Stimulated activated CD4-positive, alpha-beta T cell treated with anti-CD3 and anti-CD28 coated beads, Interleukin-4, amount 100 ng/mL, for 48 hours (primary cell): ENCODE data around the gene YKT6.
"Not testable (repeated sequence)": the region's sequence is repeated elsewhere in the genome, so short reads cannot be mapped to it uniquely, and the experiment has no call there.

Experiments
- DNase-seq, 2 donors: peaks; one replicate each; pipeline ENCODE4 v3.0.0-alpha.2; 2020; ENCODE audit warnings: low read depth in 2 of 2

YKT6 gene

GRCh38 chr7:44172352-44172751 lies 28.4 kb upstream of the YKT6 start:
- DNase-seq = no peak

DNA sequence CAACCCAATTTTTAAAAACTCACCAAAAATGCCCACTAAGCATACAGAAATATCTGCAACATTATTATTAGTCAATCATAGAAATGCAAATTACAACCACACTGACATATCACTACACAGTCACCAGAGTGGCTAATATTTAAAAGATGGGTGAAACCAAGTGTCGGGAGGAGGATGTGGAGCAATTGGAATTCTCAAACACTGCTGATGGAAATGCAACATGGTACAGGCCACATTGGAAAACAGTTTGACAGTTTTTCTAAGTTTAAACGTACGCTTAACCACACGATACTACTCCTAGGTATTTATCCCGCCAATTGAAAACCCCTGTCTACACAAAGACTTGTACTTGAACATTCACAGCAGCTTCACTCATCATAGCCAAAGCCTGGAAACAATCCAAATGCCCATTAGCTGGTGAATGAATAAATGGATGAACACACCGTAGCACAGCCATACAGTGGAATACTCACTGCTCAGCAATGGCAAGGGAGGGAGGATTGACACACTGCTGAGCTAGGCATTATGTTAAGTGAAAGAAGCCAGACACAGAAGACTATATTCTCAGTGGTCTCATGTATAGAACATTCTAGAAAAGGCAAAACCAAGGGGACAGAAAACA lies 27.9 kb upstream of the YKT6 start:
- no peak for DNase-seq

DNA sequence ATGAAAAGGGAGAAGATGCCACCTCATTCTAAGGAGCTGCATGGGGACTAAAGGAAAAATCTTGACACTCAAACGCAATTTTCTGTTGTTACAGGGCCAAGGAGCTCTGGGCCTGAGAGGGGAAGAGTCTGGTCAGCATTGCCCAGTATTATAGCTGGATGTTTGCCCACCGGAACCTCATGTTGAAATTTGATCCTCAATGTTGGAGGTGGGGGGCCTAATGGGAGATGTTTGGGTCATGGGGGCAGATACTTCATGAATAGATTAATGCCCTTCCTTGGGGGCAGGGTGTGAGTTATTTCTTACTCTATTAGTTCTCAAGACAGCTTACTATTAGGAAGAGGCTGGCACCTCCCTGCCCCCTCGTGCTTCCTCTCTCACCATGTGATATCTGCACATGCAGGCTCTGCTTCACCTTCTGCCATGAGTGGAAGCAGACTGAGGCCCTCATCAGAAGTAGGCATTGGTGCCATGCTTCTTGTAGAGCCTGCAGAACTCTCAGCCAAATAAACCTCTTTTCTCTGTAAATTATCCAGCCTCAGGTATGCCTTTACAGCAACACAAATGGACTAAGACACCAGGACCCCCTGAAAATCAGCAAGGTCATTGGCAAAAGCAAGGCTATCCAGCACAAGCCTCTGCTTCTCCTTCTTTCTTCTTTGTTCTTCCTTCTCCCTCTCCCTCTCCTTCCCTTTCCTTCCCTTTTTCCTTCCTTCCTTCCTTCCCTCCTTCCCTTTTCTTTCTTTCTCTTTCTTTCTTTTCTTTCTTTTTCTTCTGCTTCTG lies 26.7 kb upstream of the YKT6 start:
- no peak for DNase-seq

GRCh38 chr7:44174694-44174948 lies 26.2 kb upstream of the YKT6 start:
- DNase-seq = not testable (repeated sequence)

DNA sequence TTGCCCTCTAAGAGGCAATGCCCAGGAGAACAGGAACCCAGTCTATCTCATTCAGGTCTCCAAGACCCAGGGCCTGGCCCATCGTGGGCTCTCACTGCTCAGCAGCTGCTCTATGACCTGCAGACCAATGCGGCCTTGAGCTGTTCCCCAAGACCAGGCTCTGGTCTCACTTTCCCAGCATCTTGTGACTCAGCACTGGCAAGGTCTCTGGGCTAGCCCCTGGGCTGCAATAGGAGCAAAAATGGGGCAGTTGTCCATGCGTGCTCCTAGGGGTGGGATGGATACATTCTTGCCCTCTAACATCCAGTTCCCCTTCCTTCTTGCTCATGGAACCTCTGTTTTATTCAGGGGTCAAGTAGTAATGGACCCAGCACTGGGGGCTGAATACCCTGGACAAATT lies 25.0 kb upstream of the YKT6 start:
- no peak for DNase-seq

GRCh38 chr7:44176486-44176885 lies 24.3 kb upstream of the YKT6 start:
- no peak for DNase-seq

DNA sequence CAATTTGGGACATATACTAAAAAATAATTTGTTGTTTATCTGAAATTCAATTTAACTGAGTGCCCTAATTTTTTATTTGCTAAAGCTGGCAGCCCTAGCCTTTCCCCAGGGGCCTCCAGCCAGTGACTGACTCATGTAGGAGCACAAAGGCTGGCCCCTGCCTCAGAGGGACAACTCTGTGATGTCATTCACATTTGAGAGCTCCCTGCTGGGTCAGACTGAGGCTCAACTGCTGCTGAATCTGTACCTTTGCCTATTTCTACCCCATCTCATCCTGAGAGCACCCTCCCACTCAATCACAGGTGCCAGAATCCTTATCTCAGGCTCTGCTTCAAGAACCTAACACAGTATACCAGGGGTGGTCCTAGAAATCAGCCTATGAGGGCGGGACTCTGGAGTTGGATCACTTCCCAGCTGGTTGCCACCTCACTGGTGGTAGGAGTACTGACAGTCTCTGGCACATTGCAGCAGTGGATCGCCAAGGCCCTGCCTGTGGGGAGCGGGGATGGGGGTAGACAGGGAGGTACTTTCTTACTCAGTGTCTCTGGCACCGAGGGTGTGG lies 23.1 kb upstream of the YKT6 start:
- no peak for DNase-seq

DNA sequence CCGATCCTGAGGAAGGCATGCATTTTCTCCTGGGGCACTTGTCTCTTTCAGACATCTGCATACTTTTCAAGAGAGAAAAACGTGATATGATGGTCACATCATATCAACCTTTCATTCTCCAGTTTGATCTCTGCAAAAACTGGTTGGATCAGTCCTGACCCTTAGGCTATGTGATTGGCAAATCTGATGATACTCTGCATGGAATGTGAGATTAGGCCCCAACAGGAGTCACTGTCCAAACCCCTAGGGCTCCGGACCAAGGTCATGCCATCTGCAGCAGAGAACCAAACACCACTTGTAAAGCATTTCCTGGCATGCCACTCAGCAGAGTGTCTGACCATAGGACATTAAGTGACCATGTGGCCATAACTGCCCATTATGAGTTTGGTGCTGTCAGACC lies 20.1 kb upstream of the YKT6 start:
- no peak for DNase-seq

GRCh38 chr7:44182827-44183226 lies 18.0 kb upstream of the YKT6 start:
- no peak for DNase-seq

DNA sequence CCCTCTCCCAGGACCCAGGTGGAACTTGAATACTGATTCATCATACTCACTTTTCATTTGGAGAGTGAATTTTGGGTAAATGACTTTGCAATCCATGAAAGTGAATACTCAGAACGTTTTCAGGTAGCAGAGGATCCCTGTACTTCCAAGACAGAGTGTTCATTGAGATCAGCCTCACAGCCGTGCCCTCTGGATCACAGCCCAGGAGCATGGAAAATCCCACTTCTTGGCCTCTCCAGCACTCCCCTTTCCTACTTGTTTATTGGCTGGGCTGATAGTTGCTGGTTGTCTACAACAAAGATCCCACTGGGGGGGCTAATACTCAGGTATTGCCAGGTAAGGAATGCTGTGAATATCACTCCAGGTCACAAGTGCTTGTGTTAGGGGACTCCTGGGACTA lies 17.4 kb upstream of the YKT6 start:
- no peak for DNase-seq

DNA sequence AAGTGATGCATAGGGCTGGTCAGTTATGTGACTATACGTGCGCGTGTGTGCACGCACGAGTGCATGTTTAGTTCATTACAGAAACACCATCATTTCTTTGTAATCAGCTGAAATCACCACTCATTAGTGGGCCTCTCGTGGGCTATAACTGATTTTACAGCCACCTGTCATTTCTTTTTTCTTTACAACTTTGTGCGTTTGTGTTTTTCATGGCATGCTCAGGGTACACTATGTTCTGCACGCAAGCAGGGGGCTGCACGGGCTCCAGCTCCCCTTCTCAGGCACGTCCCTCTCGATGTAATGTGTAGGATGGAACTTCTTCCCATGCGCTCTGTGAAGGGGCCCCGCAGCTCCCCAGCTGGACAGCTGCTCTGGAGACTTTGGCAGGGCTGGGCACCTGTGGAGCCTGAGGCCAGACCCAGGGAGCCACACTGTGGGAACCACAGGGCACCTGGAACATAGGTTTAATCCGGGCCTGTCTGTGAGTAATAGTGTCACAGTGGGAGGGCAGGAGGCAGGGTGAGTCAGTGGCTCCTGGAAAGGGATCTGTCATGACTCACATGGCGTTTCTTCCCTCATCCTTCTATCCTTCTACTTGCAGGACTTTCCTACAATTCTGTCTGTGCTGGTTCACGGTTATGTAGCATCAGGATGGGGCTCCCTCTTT lies 16.4 kb upstream of the YKT6 start:
- DNase-seq = no peak

DNA sequence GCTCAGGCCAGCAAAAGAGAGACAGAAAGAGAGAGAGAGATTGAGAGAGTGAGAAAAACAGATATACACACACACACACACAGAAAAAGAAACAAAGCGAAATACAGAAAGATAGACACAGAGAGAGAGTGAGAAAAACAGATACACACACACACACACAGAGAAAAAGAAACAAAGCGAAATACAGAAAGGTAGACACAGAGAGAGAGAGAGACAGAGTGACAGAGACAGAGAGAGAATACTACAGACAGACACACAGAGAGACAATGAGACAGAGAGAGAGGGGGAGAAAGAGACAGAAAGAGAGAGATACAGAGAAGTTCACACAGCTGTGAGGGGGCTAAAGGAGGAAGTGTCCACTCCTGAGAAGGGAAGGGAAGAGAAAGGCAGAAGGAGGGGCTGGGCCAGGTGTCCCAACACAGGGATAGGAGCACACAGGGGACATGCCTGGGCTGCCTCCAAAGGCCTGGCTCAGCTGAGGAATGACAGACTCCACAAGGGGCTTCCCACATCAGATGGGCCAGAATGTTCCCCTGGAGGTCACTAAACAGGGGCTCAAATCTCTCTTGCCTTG lies 15.8 kb upstream of the YKT6 start:
- no peak for DNase-seq

GRCh38 chr7:44185729-44186128 lies 15.0 kb upstream of the YKT6 start:
- no peak for DNase-seq

GRCh38 chr7:44186736-44187135 lies 14.0 kb upstream of the YKT6 start:
- DNase-seq = no peak

GRCh38 chr7:44187636-44188416 lies 13.0 kb upstream of the YKT6 start:
- DNase-seq = no peak

DNA sequence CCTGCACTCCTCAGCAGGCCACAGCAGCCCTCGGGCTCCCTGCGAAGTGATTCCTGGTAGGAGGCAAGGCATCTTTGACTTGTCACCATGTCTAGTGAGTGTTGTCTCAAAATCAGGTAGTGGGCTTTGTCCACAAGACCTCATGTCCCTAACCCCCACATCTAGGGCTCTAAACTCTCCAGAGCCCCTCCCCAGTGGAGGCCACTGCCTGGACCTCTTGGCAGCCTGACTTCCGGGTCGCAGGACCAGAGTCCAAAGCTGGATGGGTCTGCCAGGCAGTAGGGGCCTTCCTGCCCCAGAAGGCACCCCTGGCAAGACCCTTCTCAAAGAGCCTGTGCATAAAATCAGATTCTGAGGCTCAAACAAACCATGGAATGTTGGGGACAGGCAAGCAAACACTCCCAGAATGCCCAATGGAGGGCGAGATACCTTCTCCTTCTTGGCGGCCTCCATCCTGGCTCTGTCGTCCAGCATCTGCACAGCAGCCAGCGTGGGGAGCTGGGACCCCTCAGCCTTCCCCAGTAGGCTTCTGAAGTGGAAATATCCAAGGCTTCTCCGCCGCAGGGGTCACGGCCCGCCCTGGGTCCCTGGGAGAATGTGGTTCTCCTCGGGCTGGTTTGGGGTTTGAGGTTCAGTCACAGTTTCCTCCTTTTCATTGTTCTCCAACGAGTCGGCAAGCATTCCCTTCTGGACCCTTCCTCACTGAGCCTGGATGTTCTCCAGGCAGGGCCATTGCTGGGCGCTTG lies 12.1 kb upstream of the YKT6 start:
- no peak for DNase-seq

DNA sequence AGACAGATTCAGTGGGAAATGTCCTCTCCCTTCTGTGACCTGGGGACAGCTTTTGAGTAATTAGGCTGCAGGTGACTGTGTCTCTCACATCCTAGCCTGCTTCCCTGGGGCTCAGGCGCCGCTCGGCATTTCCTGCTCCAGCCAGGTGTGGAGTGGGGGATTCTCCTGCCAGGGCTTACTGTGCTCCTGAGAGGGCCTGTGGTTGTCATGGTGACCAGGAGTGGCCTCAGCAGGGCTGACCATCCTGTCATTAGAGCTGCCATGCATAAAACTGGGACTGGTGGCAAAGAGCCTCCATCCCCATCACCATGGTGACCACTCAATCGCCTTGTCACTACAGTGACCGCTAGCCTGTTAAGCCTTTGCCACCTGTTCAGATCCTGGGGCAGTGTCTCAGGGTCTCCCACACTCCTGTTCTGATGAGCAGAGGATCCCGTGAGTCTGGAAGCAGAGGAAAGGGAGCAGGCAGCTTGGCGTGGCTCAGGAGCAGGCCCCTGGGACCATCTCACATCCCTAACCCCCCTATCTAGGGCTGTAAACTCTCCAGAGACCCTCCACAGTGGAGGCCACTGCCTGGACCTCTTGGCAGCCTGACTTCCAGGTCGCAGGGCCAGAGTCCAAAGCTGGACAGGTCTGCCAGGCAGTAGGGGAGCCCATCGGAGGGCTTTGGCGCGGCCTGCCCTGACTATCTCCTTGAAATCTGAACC lies 11.3 kb upstream of the YKT6 start, which contains the start of gene GCK:
TSS of gene GCK (minus strand) at position 154 of the 707 bp plus-strand sequence. CDS start 486 bp downstream, outside the sequence.
- no peak for DNase-seq

DNA sequence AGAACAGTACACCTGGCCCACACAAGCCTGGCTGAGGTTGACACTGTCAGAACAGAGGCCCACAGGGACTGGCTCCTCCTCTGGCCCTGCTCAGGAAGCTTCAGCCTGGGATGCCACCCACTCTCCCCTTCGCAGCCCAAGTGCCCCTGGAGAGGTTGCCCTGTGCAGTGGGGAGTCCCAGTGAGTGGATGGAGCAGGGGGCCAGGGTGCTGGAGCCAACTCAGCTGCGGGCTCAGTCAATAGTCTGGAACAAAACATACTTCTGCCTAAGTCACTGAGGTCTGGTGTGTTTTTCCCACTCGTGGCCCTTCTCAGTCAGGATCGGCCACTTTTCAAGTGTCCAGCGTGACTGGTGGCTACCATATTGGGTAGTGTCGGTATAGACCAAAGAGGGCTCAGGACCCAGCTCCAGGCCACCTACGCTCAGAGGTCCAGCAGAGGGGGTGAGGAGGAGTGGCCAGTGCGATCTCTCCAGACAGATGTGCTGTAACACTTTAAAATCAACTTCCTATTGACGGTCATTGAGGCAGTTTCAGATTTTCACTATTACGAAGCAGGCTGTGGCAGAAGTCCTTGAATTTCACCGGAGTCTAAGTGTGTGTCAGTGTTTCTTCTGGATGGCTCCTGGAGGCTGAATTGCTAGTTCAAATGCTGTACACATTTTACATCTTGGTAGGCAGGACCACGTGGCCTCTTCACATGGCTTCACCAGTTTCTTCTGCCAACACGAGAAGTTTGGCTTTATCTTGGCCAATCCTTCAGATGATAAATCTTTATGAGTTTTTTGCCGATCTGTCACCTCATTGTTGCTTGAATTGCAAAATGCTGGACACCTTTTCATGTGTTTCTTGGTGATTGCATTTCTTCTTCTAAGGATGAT lies 10.5 kb upstream of the YKT6 start:
- DNase-seq = no peak

DNA sequence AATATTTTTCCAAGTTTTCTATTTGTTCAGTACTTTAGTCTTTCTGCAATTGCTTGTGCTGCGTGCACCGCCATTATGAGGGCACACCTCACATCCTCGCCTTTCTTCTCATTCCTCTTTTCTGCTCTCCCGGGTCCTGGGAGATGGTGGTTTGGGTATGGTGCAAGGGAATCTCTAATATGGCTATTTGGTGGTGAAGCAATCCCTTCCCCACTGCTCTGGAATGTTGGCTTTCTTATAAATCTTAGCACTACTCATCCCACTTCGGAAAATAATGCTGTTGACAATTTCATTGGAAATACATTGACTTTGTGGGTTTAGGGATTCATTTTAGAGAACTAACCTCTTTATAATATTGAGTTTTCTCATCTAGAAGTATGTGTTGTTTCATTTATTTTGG lies 9.6 kb upstream of the YKT6 start:
- DNase-seq = no peak
